Endodermal cell (in vitro differentiated cells): ENCODE results near the gene FAM168A. TPM values are rescaled to one million over a fixed set of nuclear protein-coding genes. Genes with fewer than 3 reads are reported as not detected.

Experiments
- DNase-seq: peaks from one replicate; pipeline ENCODE4 v3.0.0-alpha.2; 2017
- H3K27ac ChIP-seq: 2 replicates; pipeline ENCODE4 v1.5.1; 2013; ENCODE audit warnings: mild to moderate bottlenecking, low read depth, low read length, moderate library complexity
- H3K27me3 ChIP-seq: 2 replicates; pipeline ENCODE4 v1.6.1; 2013; ENCODE audit warnings: mild to moderate bottlenecking, low read length, moderate library complexity; ENCODE audit not compliant: insufficient read depth, control insufficient read depth, poor library complexity, severe bottlenecking
- H3K36me3 ChIP-seq: 2 replicates; pipeline ENCODE4 v1.7.0; 2013; ENCODE audit warnings: mild to moderate bottlenecking, low read length, moderate library complexity; ENCODE audit not compliant: control insufficient read depth, insufficient read depth
- H3K4me1 ChIP-seq: one replicate; pipeline ENCODE4 v1.7.0; 2013; ENCODE audit warnings: low read length; ENCODE audit not compliant: control insufficient read depth, insufficient read depth
- H3K4me3 ChIP-seq: 2 replicates; pipeline ENCODE4 v1.5.1; 2013; ENCODE audit warnings: mild to moderate bottlenecking, low read length, moderate library complexity
- H3K9ac ChIP-seq: 2 replicates; pipeline ENCODE4 v1.6.1; 2013; ENCODE audit warnings: mild to moderate bottlenecking, low read length, moderate library complexity; ENCODE audit not compliant: poor library complexity, severe bottlenecking; ENCODE audit errors: extremely low read depth
- H3K9me3 ChIP-seq: 2 replicates; pipeline ENCODE4 v1.6.1; 2013; ENCODE audit warnings: mild to moderate bottlenecking, low read length, moderate library complexity; ENCODE audit not compliant: control insufficient read depth
- H3K27ac Mint-ChIP-seq: 2 replicates; pipeline ENCODE4 v1.8.0; 2020; ENCODE audit warnings: mixed read lengths
- H3K27me3 Mint-ChIP-seq: 2 replicates; pipeline ENCODE4 v1.8.0; 2021; ENCODE audit warnings: mild to moderate bottlenecking, mixed read lengths; ENCODE audit not compliant: insufficient read depth
- H3K36me3 Mint-ChIP-seq: 2 replicates; pipeline ENCODE4 v1.8.0; 2020; ENCODE audit warnings: low read depth, mixed read lengths
- H3K4me1 Mint-ChIP-seq: 2 replicates; pipeline ENCODE4 v1.8.0; 2020; ENCODE audit warnings: mixed read lengths
- H3K4me3 Mint-ChIP-seq: 2 replicates; pipeline ENCODE4 v1.8.0; 2020; ENCODE audit warnings: mild to moderate bottlenecking, moderate library complexity, mixed read lengths
- H3K9me3 Mint-ChIP-seq: 2 replicates; pipeline ENCODE4 v1.8.0; 2020; ENCODE audit warnings: mild to moderate bottlenecking, mixed read lengths
- WGBS, 2 experiments: methylation state at CpG; one replicate each; pipeline versions ENCODE4 v1.1.5 to v1.1.7; 2013; ENCODE audit warnings: missing lambda C conversion rate in 2 of 2, mixed read lengths in 1 of 2; ENCODE audit not compliant: insufficient coverage in 1 of 2, insufficient read length in 1 of 2; 5-methylcytosine and 5-hydroxymethylcytosine counted together
- total RNA-seq, 2 donors: library from RNA; stranded (reverse); fragmentation: NEBNext Ultra II Directional in 1 of 2; extraction: Animal tissue kit (Norgen Biotek cat#: 25700) in 1 of 2; gene quantifications; 2 replicates in 1 of 2; 3 replicates in 1 of 2; pipeline ENCODE4 v1.2.1, GENCODE V29; 2021
- TF ChIP-seq, protein P1 (sequence below): fragments of 200-600 bp; sonication (generic); conservative IDR thresholded peaks from 2 replicates; pipeline ENCODE4 v1.5.0; 2021; ENCODE audit warnings: antibody characterized with exemption, mild to moderate bottlenecking

The FAM168A gene
- total RNA-seq, 2 donors from 2014 or later = 27.4 to 31.6 TPM

DNA sequence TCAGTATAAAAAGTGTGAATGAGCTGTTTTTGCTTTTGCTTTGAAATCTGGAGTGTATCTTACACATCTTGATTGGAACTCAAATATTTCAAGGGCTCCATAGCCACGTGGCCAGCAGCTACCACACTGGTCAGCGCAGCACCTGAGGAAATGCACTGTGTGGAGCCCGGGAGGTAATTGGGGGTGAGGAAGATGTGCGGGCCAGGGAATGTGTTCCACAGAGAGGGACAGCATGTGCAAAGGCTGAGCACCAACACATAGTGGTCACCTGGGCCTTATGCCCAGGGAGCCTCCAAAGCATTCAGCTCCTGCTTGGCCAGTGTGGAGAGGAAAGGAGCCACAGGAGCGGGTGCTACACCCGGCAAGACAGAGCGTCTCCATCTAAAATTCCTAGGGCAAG is 200.9 kb downstream of the FAM168A start:
- Mint-ChIP-seq H3K27ac (no peak overlapping the region), H3K9me3 (no peaks in the 10 kb centered on the region), H3K36me3 (no peaks in the 10 kb centered on the region), H3K4me1 (peaks cover 4% of the 10 kb centered on the region), H3K4me3 (no peak overlapping the region), H3K27me3 (no peaks in the 10 kb centered on the region)
- TF ChIP-seq, protein P1, sequence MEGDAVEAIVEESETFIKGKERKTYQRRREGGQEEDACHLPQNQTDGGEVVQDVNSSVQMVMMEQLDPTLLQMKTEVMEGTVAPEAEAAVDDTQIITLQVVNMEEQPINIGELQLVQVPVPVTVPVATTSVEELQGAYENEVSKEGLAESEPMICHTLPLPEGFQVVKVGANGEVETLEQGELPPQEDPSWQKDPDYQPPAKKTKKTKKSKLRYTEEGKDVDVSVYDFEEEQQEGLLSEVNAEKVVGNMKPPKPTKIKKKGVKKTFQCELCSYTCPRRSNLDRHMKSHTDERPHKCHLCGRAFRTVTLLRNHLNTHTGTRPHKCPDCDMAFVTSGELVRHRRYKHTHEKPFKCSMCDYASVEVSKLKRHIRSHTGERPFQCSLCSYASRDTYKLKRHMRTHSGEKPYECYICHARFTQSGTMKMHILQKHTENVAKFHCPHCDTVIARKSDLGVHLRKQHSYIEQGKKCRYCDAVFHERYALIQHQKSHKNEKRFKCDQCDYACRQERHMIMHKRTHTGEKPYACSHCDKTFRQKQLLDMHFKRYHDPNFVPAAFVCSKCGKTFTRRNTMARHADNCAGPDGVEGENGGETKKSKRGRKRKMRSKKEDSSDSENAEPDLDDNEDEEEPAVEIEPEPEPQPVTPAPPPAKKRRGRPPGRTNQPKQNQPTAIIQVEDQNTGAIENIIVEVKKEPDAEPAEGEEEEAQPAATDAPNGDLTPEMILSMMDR = no peak
- DNase-seq = no peak
- Histone ChIP-seq H3K36me3 (no peaks in the 10 kb centered on the region), H3K27ac (no peak overlapping the region), H3K9ac (no peak overlapping the region), H3K9me3 (no peaks in the 10 kb centered on the region), H3K27me3 (no peaks in the 10 kb centered on the region), H3K4me1 (peaks cover under 1% of the 10 kb centered on the region), H3K4me3 (no peak overlapping the region)
- WGBS, 2 experiments = 94 to 100% methylated on average over 1 to 7 of the region's 7 CpGs

DNA sequence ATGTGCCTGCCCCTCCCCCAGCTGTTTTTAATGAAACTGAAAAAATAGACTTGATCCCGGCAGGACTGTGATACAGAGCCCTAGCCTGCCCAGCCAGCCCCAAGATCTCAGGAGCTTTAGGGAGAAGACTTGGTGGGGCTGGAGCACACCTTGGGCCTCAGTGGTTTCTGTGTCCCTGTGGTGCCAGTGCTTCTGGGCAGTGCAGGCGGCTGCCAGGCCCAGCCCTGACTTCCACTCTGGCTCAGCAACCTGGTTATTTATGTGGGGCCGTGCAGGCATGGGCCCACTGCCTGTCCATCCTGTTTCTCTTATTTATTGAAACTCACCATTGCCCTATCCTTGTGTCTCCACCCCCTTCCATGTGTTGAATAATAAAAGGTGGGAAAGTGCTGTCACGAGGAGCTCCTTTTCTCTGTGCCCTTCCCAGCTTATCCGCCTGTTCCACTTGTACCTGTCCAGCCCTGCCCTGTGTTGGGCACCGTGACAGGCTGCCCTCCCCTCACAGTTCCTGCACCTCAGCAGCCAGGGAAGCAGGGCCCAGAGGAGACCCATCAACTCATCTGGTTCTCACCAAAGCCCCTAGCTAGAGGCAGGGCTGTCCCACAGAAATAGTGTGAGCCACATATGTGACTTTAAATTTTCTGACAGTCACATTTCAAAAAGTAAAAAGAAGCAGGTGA is 201.5 kb downstream of the FAM168A start:
- TF ChIP-seq, protein P1 = no peak
- Histone ChIP-seq H3K9ac (no peak overlapping the region), H3K27ac (no peak overlapping the region), H3K36me3 (no peaks in the 10 kb centered on the region), H3K4me1 (no peaks in the 10 kb centered on the region), H3K9me3 (no peaks in the 10 kb centered on the region), H3K4me3 (no peak overlapping the region), H3K27me3 (no peaks in the 10 kb centered on the region)
- Mint-ChIP-seq H3K4me1 (peaks cover 4% of the 10 kb centered on the region), H3K27me3 (no peaks in the 10 kb centered on the region), H3K27ac (no peak overlapping the region), H3K4me3 (no peak overlapping the region), H3K36me3 (no peaks in the 10 kb centered on the region), H3K9me3 (no peaks in the 10 kb centered on the region)
- DNase-seq = no peak
- 90 to 100% methylated on average over 3 to 6 of the region's 6 CpGs for WGBS, 2 experiments

DNA sequence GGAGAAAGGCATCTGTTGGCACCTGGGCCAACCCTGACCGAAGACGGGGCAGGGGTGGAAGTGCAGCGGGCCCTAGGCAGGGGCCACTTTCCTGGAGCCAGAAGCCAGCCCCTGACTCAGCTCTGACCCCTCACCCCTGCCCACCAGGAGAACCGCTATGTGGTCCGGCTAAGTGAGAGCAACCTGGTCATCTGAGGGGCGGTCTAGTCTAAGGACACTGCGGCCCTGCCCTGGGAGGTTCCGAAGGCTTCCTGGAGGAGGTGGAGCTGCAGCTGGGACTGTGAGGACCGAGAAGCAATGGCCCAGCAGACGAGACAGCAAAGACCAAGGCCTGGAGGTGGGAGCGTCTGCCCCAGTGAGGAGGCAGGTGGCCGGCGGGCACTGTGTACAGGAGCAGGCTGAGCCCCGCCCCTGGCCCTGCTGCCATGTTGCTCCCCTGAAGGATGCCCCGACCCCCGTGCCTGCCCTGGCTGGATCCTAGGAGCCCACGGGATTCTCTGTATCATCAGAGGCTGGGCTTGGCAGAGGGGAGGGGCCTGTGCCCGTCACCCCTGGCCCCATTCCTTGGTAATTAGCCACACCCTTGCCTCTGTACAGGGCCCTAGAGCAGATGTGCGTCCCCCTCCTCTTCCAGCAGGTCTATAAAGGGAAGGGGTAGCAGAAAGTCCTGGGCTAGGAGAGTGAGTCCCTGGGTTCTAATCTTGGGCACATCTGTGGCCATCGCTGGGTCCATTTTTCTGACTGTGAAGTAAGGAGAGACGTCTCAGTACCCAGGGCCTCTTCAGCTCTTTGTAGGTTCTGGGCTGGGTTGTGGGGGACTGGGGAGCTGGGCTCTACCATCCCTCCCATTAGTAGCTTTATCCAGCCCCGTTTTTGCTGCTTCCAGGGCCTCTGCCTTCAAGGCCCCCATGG is 202.4 kb downstream of the FAM168A start:
- Mint-ChIP-seq H3K9me3 (no peaks in the 10 kb centered on the region), H3K4me3 (no peak overlapping the region), H3K27me3 (no peaks in the 10 kb centered on the region), H3K4me1 (peaks cover 4% of the 10 kb centered on the region), H3K27ac (no peak overlapping the region), H3K36me3 (no peaks in the 10 kb centered on the region)
- Histone ChIP-seq H3K4me3 (no peak overlapping the region), H3K27me3 (no peaks in the 10 kb centered on the region), H3K27ac (no peak overlapping the region), H3K36me3 (no peaks in the 10 kb centered on the region), H3K9me3 (no peaks in the 10 kb centered on the region), H3K9ac (no peak overlapping the region), H3K4me1 (no peaks in the 10 kb centered on the region)
- TF ChIP-seq, protein P1 = no peak
- 87 to 90% methylated on average over 18 to 22 of the region's 22 CpGs for WGBS, 2 experiments
- DNase-seq = peak; percentile 48
